Left lung (tissue), 14 donors: ENCODE data around the gene HSH2D. TPM values are rescaled to one million over a fixed set of nuclear protein-coding genes. Genes with fewer than 3 reads are reported as not detected.

Experiments used
- ATAC-seq: fragments of 200-7000 bp; cut with Tn5 transposase; one replicate; pipeline ENCODE4 v1.9.1; 2020; ENCODE audit warnings: moderate library complexity
- DNase-seq, 4 donors: peaks; one replicate each; pipeline ENCODE4 v3.0.0-alpha.2; 2013 to 2020
- H3K27ac ChIP-seq, 2 donors: fragments of 200-600 bp; sonication (generic) in 1 of 2; one replicate each; pipeline versions ENCODE4 v1.5.0 to v1.8.0; 2020 to 2021
- H3K27me3 ChIP-seq, 2 donors: fragments of 200-600 bp; sonication (generic) in 1 of 2; one replicate each; pipeline versions ENCODE4 v1.5.0 to v1.8.0; 2020 to 2021
- H3K36me3 ChIP-seq, 2 donors: fragments of 200-600 bp; sonication (generic) in 1 of 2; one replicate each; pipeline versions ENCODE4 v1.5.0 to v1.8.0; 2020 to 2021
- H3K4me1 ChIP-seq, 2 donors: fragments of 200-600 bp; one replicate each; pipeline ENCODE4 v1.8.0; 2021
- H3K4me3 ChIP-seq, 2 donors: fragments of 200-600 bp; sonication (generic) in 1 of 2; one replicate each; pipeline versions ENCODE4 v1.5.0 to v1.8.0; 2020 to 2021; ENCODE audit warnings: mild to moderate bottlenecking in 1 of 2
- H3K9me3 ChIP-seq, 2 donors: fragments of 200-600 bp; sonication (generic) in 1 of 2; one replicate each; pipeline versions ENCODE4 v1.5.0 to v1.8.0; 2020 to 2021
- intact Hi-C, 2 donors: fragments of 100-400 bp; cut with DNase I; formaldehyde crosslinking; loops; one replicate each; pipeline versions ENCODE4 v1.11.2 to v1.14.2; 2022
- long read RNA-seq, 12 donors: library from polyadenylated mRNA in 2 of 12; unstranded in 2 of 12; transcript quantifications; one replicate each; pipeline ENCODE4 v2.0.0 and lab custom pipeline, GENCODE V29; 2019 to 2026
- polyA plus RNA-seq, 6 donors: library from polyadenylated mRNA; unstranded; fragments of 120-200 nt; gene quantifications; one replicate each; pipeline ENCODE4 v1.2.1, GENCODE V29; 2013; ENCODE audit not compliant: insufficient read length in 6 of 6
- total RNA-seq, 2 donors: library from RNA; stranded (reverse); fragmentation: NEBNext Ultra II Directional; extraction: Animal tissue kit (Norgen Biotek cat#: 25700); gene quantifications; one replicate each; pipeline ENCODE4 v1.2.1, GENCODE V29; 2021
- TF ChIP-seq, protein P1 (sequence below), 2 donors: fragments of 200-600 bp; sonication (generic) in 1 of 2; IDR thresholded peaks; one replicate each; pipeline versions ENCODE4 v1.5.0 to v1.8.0; 2021; ENCODE audit warnings: antibody characterized with exemption in 2 of 2
- donor health status: DM: no; HTN: yes; CAD: no.
- donor health status: DM: no; HTN: no; CAD: no.

HSH2D gene, protein sequence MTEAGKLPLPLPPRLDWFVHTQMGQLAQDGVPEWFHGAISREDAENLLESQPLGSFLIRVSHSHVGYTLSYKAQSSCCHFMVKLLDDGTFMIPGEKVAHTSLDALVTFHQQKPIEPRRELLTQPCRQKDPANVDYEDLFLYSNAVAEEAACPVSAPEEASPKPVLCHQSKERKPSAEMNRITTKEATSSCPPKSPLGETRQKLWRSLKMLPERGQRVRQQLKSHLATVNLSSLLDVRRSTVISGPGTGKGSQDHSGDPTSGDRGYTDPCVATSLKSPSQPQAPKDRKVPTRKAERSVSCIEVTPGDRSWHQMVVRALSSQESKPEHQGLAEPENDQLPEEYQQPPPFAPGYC
- total RNA-seq (1 to 10 TPM; 7.1 to 8.5 TPM), polyA plus RNA-seq (1 to 10 TPM; 1.8 to 2.7 (median 2.1) TPM)
- long read RNA-seq, donor 1: 0 reads
- long read RNA-seq, donor 2: 0 reads
- long read RNA-seq, donor 3: 0 reads
- long read RNA-seq, donor 4, partial matches to known transcripts: 1 of 4 reads
- long read RNA-seq, donor 4, other reads (novel, unspliced or antisense): 2 of 4 reads
- long read RNA-seq, donor 5, partial matches to known transcripts: 0 of 1 reads
- long read RNA-seq, donor 5, other reads (novel, unspliced or antisense): 0 of 1 reads
- long read RNA-seq, donor 6: 0 reads
- long read RNA-seq, donor 7: 0 reads
- long read RNA-seq, donor 8: 0 reads
- long read RNA-seq, donor 9: 0 reads
- long read RNA-seq, donor 10, partial matches to known transcripts: 1 of 4 reads
- long read RNA-seq, donor 10, other reads (novel, unspliced or antisense): 2 of 4 reads
- long read RNA-seq, donor 11: 0 reads
- long read RNA-seq, donor 12: 0 reads

GRCh38 chr19:16143399-16144215 is at the start of gene HSH2D:
TSS of gene HSH2D (plus strand) at chr19:16143685. CDS start at chr19:16148751, 5,066 bp downstream.
- peak within 1 kb of the TSS in 1 of 2 donors; percentile 80 for H3K27ac ChIP-seq
- H3K4me3 ChIP-seq: peak within 1 kb of the TSS; percentile 19 to 47
- TF ChIP-seq, protein P1, sequence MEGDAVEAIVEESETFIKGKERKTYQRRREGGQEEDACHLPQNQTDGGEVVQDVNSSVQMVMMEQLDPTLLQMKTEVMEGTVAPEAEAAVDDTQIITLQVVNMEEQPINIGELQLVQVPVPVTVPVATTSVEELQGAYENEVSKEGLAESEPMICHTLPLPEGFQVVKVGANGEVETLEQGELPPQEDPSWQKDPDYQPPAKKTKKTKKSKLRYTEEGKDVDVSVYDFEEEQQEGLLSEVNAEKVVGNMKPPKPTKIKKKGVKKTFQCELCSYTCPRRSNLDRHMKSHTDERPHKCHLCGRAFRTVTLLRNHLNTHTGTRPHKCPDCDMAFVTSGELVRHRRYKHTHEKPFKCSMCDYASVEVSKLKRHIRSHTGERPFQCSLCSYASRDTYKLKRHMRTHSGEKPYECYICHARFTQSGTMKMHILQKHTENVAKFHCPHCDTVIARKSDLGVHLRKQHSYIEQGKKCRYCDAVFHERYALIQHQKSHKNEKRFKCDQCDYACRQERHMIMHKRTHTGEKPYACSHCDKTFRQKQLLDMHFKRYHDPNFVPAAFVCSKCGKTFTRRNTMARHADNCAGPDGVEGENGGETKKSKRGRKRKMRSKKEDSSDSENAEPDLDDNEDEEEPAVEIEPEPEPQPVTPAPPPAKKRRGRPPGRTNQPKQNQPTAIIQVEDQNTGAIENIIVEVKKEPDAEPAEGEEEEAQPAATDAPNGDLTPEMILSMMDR (IDR thresholded peaks at IDR 0.05): no peak

DNA sequence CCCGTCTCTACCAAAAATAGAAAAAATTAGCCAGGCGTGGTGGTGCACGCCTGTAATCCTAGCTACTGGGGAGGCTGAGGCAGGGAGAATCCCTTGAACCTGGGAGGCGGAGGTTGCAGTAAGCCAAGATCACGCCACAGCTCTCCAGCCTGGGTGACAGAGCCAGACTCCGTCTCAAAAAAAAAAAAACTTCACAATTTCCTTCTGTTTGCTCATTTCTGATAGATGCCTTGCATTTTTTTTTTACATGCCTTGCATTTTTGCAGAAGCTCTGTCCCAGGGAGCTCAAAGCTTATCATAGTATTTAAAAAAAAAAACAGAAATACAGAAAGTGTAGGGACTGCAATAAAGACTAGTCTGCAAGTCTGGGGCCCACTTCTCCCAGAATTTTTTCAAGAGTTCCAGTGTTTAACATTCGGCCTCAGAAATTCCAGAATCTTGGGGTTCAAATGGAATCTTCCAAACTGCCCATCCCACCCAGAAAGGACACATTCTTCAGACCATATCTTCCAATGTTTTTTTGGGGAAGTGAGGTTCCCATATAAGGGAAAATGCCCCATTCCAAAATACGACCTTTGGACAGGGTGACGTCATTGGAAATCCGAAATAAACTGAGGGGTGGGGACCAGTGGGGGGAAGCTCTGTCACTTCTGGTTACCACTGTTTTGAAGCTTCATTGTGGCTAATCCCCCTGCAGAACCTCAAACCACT is 49.0 kb upstream of the HSH2D start:
- no peaks in the 10 kb centered on the region for H3K27me3 ChIP-seq
- TF ChIP-seq, protein P1 (IDR thresholded peaks at IDR 0.05): no peak
- ATAC-seq (no peak), DNase-seq (no peak)
- H3K9me3 ChIP-seq: no peaks in the 10 kb centered on the region
- intact Hi-C loops: no loop called here
- peak overlapping the region; percentile 2 to 18 for H3K27ac ChIP-seq
- peaks cover 9 to 100% of the 10 kb centered on the region in 2 donors for H3K36me3 ChIP-seq
- H3K4me1 ChIP-seq: peaks cover 0 to 19% of the 10 kb centered on the region in 2 donors
- H3K4me3 ChIP-seq: no peak overlapping the region

More at GRCh38 chr19:16143399-16144215, at the start of gene HSH2D:
- H3K27me3 ChIP-seq: no peaks in the 10 kb centered on the region
- intact Hi-C loops: no loop called here
- H3K36me3 ChIP-seq: no peaks in the 10 kb centered on the region
- H3K9me3 ChIP-seq: no peaks in the 10 kb centered on the region
- ATAC-seq (peak; percentile 98), DNase-seq (peak in 3 of 4 donors; percentile 66 to 94 (median 90))
- peaks cover 0 to 80% of the 10 kb centered on the region in 2 donors for H3K4me1 ChIP-seq

DNA sequence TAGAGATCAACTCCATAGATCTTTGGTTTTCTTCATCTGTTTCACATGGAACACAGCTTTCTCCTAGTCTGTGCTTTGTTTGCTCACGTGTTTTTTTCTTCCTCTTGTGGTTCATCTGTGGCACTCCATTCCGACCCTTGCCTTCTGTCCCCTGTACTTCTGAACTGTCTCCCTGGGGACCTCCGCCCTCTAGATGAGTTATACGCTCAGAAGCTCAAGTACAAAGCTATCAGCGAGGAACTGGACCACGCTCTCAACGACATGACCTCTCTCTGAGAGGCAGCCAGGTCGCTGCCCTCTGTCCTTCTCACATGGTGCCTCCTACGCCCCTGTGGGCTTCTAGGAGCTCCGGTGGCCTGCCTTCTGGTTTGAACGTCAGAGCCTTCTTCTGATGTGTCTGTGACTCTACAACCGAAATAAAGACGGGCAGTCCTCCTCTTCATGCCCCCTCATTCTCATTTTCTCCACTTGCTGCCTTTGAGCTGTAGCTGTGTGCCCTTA is 48.4 kb upstream of the HSH2D start:
- H3K4me1 ChIP-seq: peaks cover 0 to 19% of the 10 kb centered on the region in 2 donors
- peaks cover 9 to 100% of the 10 kb centered on the region in 2 donors for H3K36me3 ChIP-seq
- peak overlapping the region; percentile 2 to 23 for H3K27ac ChIP-seq
- TF ChIP-seq, protein P1 (IDR thresholded peaks at IDR 0.05): no peak
- no peak overlapping the region for H3K4me3 ChIP-seq
- intact Hi-C loops: no loop called here
- H3K9me3 ChIP-seq: no peaks in the 10 kb centered on the region
- ATAC-seq: no peak
- H3K27me3 ChIP-seq: no peaks in the 10 kb centered on the region
- peak in 1 of 4 donors; percentile 36 for DNase-seq

DNA sequence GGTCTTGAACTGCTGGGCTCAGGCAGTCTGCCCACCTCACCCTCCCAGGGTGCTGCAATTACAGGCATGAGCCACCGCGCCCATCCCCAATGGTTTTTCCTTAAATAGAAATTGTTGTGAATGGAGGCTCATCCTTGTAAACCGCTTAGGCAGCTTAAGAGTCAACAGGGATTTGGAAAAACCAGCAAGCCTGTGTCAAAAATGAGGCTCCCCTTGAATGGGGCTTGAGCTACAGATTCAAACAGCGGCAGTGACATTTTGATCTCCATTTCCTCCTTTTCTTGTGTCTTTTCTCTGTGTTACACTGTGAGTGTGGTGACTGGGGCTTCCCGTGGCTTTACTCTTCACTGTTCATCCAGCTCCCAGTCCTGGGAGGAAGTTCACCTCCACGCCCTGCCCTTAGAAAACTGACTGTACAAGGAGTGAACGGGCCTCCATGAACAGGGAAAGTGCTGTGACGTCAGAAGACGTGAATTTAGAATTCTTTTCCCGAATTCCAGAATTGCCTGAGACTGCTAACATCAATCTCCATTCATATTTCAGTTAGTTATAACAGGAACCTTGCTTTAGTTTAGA is 47.1 kb upstream of the HSH2D start:
- TF ChIP-seq, protein P1 (IDR thresholded peaks at IDR 0.05): no peak
- H3K4me1 ChIP-seq: peaks cover 0 to 19% of the 10 kb centered on the region in 2 donors
- no peaks in the 10 kb centered on the region for H3K9me3 ChIP-seq
- peak; percentile 45 for ATAC-seq
- H3K4me3 ChIP-seq: no peak overlapping the region
- intact Hi-C loops: no loop called here
- no peaks in the 10 kb centered on the region for H3K27me3 ChIP-seq
- peaks cover 4 to 100% of the 10 kb centered on the region in 2 donors for H3K36me3 ChIP-seq
- DNase-seq: no peak
- H3K27ac ChIP-seq: peak overlapping the region in 1 of 2 donors; percentile 23
